DOHH2 (cell line): ENCODE results near the gene GOT1.

ENCODE experiments used
- H3F3A ChIP-seq: fragments of 200-600 bp; sonication (generic), shearing (Covaris generic); 2 replicates; pipeline ENCODE4 v1.6.0; 2016; ENCODE audit warnings: antibody characterized with exemption, mild to moderate bottlenecking; ENCODE audit not compliant: control insufficient read depth, insufficient read depth
- H3K27ac ChIP-seq: fragments of 200-600 bp; sonication (generic); 2 replicates; pipeline ENCODE4 v1.5.1; 2014; ENCODE audit warnings: low read depth, mild to moderate bottlenecking, low read length, moderate library complexity
- H3K27me3 ChIP-seq: fragments of 200-600 bp; sonication (generic); 2 replicates; pipeline ENCODE4 v1.6.1; 2014; ENCODE audit warnings: mild to moderate bottlenecking, low read length, mixed read lengths; ENCODE audit not compliant: control insufficient read depth
- H3K36me3 ChIP-seq: fragments of 200-600 bp; sonication (generic); 2 replicates; pipeline ENCODE4 v1.6.1; 2014; ENCODE audit warnings: mild to moderate bottlenecking, low read length, moderate library complexity, mixed read lengths; ENCODE audit not compliant: control insufficient read depth
- H3K4me1 ChIP-seq: fragments of 200-600 bp; sonication (generic); 2 replicates; pipeline ENCODE4 v1.6.1; 2014; ENCODE audit warnings: mild to moderate bottlenecking, low read length, mixed read lengths; ENCODE audit not compliant: control insufficient read depth
- H3K4me2 ChIP-seq: fragments of 200-600 bp; sonication (generic); 2 replicates; pipeline ENCODE4 v1.6.0; 2014; ENCODE audit warnings: mild to moderate bottlenecking, low read length, moderate library complexity
- H3K4me3 ChIP-seq: fragments of 200-600 bp; sonication (generic); 2 replicates; pipeline ENCODE4 v1.5.1; 2014; ENCODE audit warnings: mild to moderate bottlenecking, low read length, mixed read lengths
- H3K79me2 ChIP-seq: fragments of 200-600 bp; sonication (generic); 2 replicates; pipeline ENCODE4 v1.6.1; 2014; ENCODE audit warnings: mild to moderate bottlenecking, low read length, mixed read lengths; ENCODE audit not compliant: control insufficient read depth
- H3K9me2 ChIP-seq: fragments of 200-600 bp; sonication (generic); replicated peaks from 2 replicates; pipeline ENCODE4 v1.6.1; 2014; ENCODE audit warnings: mild to moderate bottlenecking, low read length, mixed read lengths; ENCODE audit not compliant: control insufficient read depth
- H3K9me3 ChIP-seq: fragments of 200-600 bp; sonication (generic); 2 replicates; pipeline ENCODE4 v1.6.1; 2014; ENCODE audit warnings: antibody characterized with exemption, low read length, mixed read lengths; ENCODE audit not compliant: control insufficient read depth, insufficient read depth
- H4K20me1 ChIP-seq: fragments of 200-600 bp; sonication (generic); 2 replicates; pipeline ENCODE4 v1.6.0; 2014; ENCODE audit warnings: low read depth, mild to moderate bottlenecking, antibody characterized with exemption, low read length, moderate library complexity; ENCODE audit not compliant: control insufficient read depth, insufficient read depth
- EZH2phosphoT487 ChIP-seq: fragments of 200-600 bp; sonication (generic); IDR thresholded peaks from 2 replicates; pipeline ENCODE4 v1.6.1; 2017; ENCODE audit warnings: borderline replicate concordance, mild to moderate bottlenecking, antibody characterized with exemption, low read length, moderate library complexity, mixed read lengths
- TF ChIP-seq, protein P1 (sequence below): fragments of 200-600 bp; sonication (generic); IDR thresholded peaks from one replicate; pipeline ENCODE4 v1.5.1; 2014; ENCODE audit warnings: antibody characterized with exemption, mild to moderate bottlenecking, low read depth, low read length; ENCODE audit not compliant: poor library complexity, severe bottlenecking

The GOT1 gene

DNA sequence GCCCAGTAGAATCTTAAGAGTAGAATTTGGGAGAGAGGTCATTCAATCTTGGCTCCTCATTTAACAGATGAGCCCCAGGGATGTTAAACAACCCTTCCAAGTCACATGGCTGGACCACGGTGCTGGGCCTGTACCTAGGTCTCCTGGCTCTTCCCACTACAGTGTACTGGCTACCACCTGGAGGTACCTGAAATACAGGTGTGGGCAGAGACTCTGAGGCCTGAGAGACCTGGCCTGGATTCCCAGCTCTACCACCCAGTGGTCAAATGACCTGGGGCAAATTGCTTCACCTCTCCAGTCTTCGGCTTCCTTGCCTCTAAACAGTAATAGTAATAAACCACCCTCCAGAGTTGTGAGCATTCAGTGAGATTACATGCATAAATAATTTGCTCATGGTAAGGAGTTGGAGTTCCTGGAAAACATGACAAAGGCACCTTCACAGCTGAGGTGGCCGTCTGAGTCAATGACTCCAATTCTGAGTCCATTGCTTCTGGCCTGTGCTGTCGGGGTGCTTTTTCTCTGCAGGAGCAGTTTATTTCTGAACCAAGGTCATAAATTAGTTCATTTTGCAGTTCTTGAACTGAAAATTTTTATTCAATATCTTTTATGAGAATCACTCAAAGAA is 2.7 kb downstream of the GOT1 start:
- H3K27me3 ChIP-seq = no peaks in the 10 kb centered on the region
- no peak overlapping the region for H3K4me2 ChIP-seq
- no peaks in the 10 kb centered on the region for H3F3A ChIP-seq
- TF ChIP-seq, protein P1, sequence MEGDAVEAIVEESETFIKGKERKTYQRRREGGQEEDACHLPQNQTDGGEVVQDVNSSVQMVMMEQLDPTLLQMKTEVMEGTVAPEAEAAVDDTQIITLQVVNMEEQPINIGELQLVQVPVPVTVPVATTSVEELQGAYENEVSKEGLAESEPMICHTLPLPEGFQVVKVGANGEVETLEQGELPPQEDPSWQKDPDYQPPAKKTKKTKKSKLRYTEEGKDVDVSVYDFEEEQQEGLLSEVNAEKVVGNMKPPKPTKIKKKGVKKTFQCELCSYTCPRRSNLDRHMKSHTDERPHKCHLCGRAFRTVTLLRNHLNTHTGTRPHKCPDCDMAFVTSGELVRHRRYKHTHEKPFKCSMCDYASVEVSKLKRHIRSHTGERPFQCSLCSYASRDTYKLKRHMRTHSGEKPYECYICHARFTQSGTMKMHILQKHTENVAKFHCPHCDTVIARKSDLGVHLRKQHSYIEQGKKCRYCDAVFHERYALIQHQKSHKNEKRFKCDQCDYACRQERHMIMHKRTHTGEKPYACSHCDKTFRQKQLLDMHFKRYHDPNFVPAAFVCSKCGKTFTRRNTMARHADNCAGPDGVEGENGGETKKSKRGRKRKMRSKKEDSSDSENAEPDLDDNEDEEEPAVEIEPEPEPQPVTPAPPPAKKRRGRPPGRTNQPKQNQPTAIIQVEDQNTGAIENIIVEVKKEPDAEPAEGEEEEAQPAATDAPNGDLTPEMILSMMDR = no peak
- TF ChIP-seq EZH2phosphoT487 = no peak
- peaks cover 59% of the 10 kb centered on the region for H3K79me2 ChIP-seq
- H3K4me1 ChIP-seq = peaks cover 30% of the 10 kb centered on the region
- peaks cover 19% of the 10 kb centered on the region for H3K36me3 ChIP-seq
- H3K9me2 ChIP-seq = no peaks in the 10 kb centered on the region
- no peak overlapping the region for H3K4me3 ChIP-seq
- no peak overlapping the region for H3K27ac ChIP-seq
- H3K9me3 ChIP-seq = no peaks in the 10 kb centered on the region
- no peaks in the 10 kb centered on the region for H4K20me1 ChIP-seq

DNA sequence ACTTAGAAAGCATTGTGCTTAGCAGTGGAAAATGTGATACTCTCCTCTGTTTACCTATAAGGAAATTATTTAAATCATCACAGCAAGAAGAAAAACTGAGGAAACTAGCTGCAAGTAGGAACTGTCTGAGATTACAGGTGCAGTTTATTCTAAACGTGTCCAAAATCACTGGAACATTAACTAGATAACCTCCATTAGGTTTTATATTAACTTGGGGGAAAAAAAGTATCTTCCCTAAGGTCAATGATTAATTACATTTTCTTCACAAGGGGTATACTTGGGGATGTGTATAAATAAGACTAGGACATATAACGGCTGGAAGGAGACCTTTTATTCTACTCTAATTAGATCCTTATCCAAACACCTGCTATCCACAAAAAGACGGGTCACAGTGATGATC is 3.7 kb downstream of the GOT1 start:
- Histone ChIP-seq H3K9me3 (no peaks in the 10 kb centered on the region), H3K4me3 (no peak overlapping the region), H3K9me2 (no peaks in the 10 kb centered on the region), H3K4me2 (no peak overlapping the region), H3K27me3 (no peaks in the 10 kb centered on the region), H3K27ac (no peak overlapping the region), H3K36me3 (peaks cover 19% of the 10 kb centered on the region), H3K79me2 (peaks cover 51% of the 10 kb centered on the region), H3K4me1 (peaks cover 21% of the 10 kb centered on the region), H4K20me1 (no peaks in the 10 kb centered on the region), H3F3A (no peaks in the 10 kb centered on the region)
- TF ChIP-seq, protein P1 = no peak
- TF ChIP-seq EZH2phosphoT487 = no peak

DNA sequence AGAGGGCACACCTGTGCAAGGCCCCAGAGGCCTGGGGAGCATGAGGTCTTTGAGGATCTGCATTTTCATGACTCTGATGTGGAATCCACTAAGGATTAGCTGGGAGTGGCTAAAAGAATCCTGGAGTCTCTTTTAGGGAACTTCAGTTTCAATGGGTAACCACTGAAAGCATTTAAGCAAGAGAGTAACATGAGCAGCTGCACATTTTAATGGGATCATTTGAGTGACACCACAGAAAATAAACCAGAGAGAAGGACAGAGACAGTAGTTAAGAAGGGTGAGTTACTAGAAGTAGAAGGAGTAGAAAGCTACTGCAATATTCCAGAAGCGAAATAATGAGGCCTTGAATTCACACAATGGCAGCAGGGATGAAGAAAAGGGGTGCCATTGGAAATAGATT is 5.2 kb downstream of the GOT1 start:
- H3K79me2 ChIP-seq = peaks cover 39% of the 10 kb centered on the region
- no peaks in the 10 kb centered on the region for H3K27me3 ChIP-seq
- no peak overlapping the region for H3K27ac ChIP-seq
- peaks cover 17% of the 10 kb centered on the region for H3K4me1 ChIP-seq
- H3K9me2 ChIP-seq = no peaks in the 10 kb centered on the region
- no peaks in the 10 kb centered on the region for H3F3A ChIP-seq
- no peaks in the 10 kb centered on the region for H3K9me3 ChIP-seq
- no peak overlapping the region for H3K4me2 ChIP-seq
- H4K20me1 ChIP-seq = no peaks in the 10 kb centered on the region
- TF ChIP-seq EZH2phosphoT487 = no peak
- TF ChIP-seq, protein P1 = no peak
- H3K36me3 ChIP-seq = peaks cover 27% of the 10 kb centered on the region
- no peak overlapping the region for H3K4me3 ChIP-seq

DNA sequence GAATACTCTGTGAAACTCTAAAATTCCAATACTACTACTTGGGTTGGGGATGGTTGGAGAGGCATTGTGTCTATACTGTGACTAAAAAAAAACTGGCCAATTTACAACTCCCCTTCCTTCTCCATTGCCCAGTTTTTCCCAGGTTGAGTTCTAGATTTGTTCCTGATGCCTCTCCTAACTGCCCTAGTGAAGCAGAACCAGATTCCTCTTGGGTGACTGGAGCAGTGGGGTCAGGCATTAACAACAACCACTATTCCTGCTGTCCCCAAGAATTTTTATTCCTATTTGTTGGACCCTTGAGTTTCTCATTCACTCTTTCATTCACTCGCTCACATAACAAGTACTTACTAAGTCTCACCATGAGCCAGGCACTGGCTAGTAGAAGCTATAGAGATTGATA is 5.8 kb downstream of the GOT1 start:
- no peak overlapping the region for H3K27ac ChIP-seq
- TF ChIP-seq, protein P1 = no peak
- no peak for TF ChIP-seq EZH2phosphoT487
- no peaks in the 10 kb centered on the region for H3F3A ChIP-seq
- no peak overlapping the region for H3K4me3 ChIP-seq
- H3K4me2 ChIP-seq = no peak overlapping the region
- H3K79me2 ChIP-seq = peaks cover 34% of the 10 kb centered on the region
- no peaks in the 10 kb centered on the region for H3K27me3 ChIP-seq
- no peaks in the 10 kb centered on the region for H3K9me2 ChIP-seq
- H4K20me1 ChIP-seq = no peaks in the 10 kb centered on the region
- no peaks in the 10 kb centered on the region for H3K9me3 ChIP-seq
- peaks cover 30% of the 10 kb centered on the region for H3K36me3 ChIP-seq
- peaks cover 14% of the 10 kb centered on the region for H3K4me1 ChIP-seq
